ENCODE results near the gene NEK5. TPM values are rescaled to one million over a fixed set of nuclear protein-coding genes. Genes with fewer than 3 reads are reported as not detected.

NEK5 gene
- polyA plus RNA-seq, 2 donors, result 0.02 to 0.08 TPM

- no peak overlapping the region for H3K4me3 ChIP-seq (ENCODE audit: low read depth in 1 of 2, low read length in 2 of 2)
- no peaks in the 10 kb centered on the region for H3K9me3 ChIP-seq (ENCODE audit: control insufficient read depth in 2 of 2, insufficient read depth in 1 of 2, low read depth in 1 of 2, low read length in 1 of 2)
Measured at GRCh38 chr13:51997641-51998330, 131.1 kb downstream of the NEK5 start.

GRCh38 chr13:51997186-51997585, 131.7 kb downstream of the NEK5 start:
- Histone ChIP-seq H3K36me3 (ENCODE audit: control insufficient read depth in 2 of 2, insufficient read depth in 2 of 2, low read length in 1 of 2) (no peaks in the 10 kb centered on the region), H3K4me1 (ENCODE audit: control insufficient read depth in 2 of 2, insufficient read depth in 2 of 2, low read length in 1 of 2) (peaks cover 6 to 10% of the 10 kb centered on the region in 2 donors), H3K9me3 (ENCODE audit: control insufficient read depth in 2 of 2, insufficient read depth in 1 of 2, low read depth in 1 of 2, low read length in 1 of 2) (no peaks in the 10 kb centered on the region), H3K27ac (ENCODE audit: low read depth in 2 of 2, low read length in 1 of 2) (no peak overlapping the region), H3K4me3 (ENCODE audit: low read depth in 1 of 2, low read length in 2 of 2) (no peak overlapping the region), H3K27me3 (ENCODE audit: control insufficient read depth in 1 of 2, insufficient read depth in 2 of 2, low read length in 2 of 2) (no peaks in the 10 kb centered on the region)
- WGBS, 2 donors, result 92 to 95% methylated on average over 2 of the region's 2 CpGs

More at GRCh38 chr13:51997641-51998330, 131.1 kb downstream of the NEK5 start:
- no peaks in the 10 kb centered on the region for H3K27me3 ChIP-seq (ENCODE audit: control insufficient read depth in 1 of 2, insufficient read depth in 2 of 2, low read length in 2 of 2)
- H3K4me1 ChIP-seq (ENCODE audit: control insufficient read depth in 2 of 2, insufficient read depth in 2 of 2, low read length in 1 of 2), result peaks cover 6 to 10% of the 10 kb centered on the region in 2 donors
- H3K36me3 ChIP-seq (ENCODE audit: control insufficient read depth in 2 of 2, insufficient read depth in 2 of 2, low read length in 1 of 2), result no peaks in the 10 kb centered on the region
- H3K27ac ChIP-seq (ENCODE audit: low read depth in 2 of 2, low read length in 1 of 2), result no peak overlapping the region
- 60 to 77% methylated on average over 8 of the region's 8 CpGs for WGBS, 2 donors

GRCh38 chr13:51996641-51997040, 132.2 kb downstream of the NEK5 start:
- WGBS, 2 donors, result 88 to 91% methylated on average over 4 of the region's 4 CpGs
- H3K27ac ChIP-seq (ENCODE audit: low read depth in 2 of 2, low read length in 1 of 2), result no peak overlapping the region

GRCh38 chr13:51995677-51996551, 133.0 kb downstream of the NEK5 start:
- Histone ChIP-seq H3K4me1 (ENCODE audit: control insufficient read depth in 2 of 2, insufficient read depth in 2 of 2, low read length in 1 of 2) (peaks cover 6 to 10% of the 10 kb centered on the region in 2 donors), H3K36me3 (ENCODE audit: control insufficient read depth in 2 of 2, insufficient read depth in 2 of 2, low read length in 1 of 2) (no peaks in the 10 kb centered on the region), H3K27me3 (ENCODE audit: control insufficient read depth in 1 of 2, insufficient read depth in 2 of 2, low read length in 2 of 2) (no peaks in the 10 kb centered on the region), H3K9me3 (ENCODE audit: control insufficient read depth in 2 of 2, insufficient read depth in 1 of 2, low read depth in 1 of 2, low read length in 1 of 2) (no peaks in the 10 kb centered on the region), H3K4me3 (ENCODE audit: low read depth in 1 of 2, low read length in 2 of 2) (no peak overlapping the region), H3K27ac (ENCODE audit: low read depth in 2 of 2, low read length in 1 of 2) (peak overlapping the region in 1 of 2 donors; percentile 24)
- WGBS, 2 donors, result 28 to 29% methylated on average over 9 of the region's 9 CpGs

More at GRCh38 chr13:51996641-51997040, 132.2 kb downstream of the NEK5 start:
- Histone ChIP-seq H3K9me3 (ENCODE audit: control insufficient read depth in 2 of 2, insufficient read depth in 1 of 2, low read depth in 1 of 2, low read length in 1 of 2) (no peaks in the 10 kb centered on the region), H3K27me3 (ENCODE audit: control insufficient read depth in 1 of 2, insufficient read depth in 2 of 2, low read length in 2 of 2) (no peaks in the 10 kb centered on the region), H3K36me3 (ENCODE audit: control insufficient read depth in 2 of 2, insufficient read depth in 2 of 2, low read length in 1 of 2) (no peaks in the 10 kb centered on the region), H3K4me1 (ENCODE audit: control insufficient read depth in 2 of 2, insufficient read depth in 2 of 2, low read length in 1 of 2) (peaks cover 6 to 10% of the 10 kb centered on the region in 2 donors), H3K4me3 (ENCODE audit: low read depth in 1 of 2, low read length in 2 of 2) (no peak overlapping the region)

GRCh38 chr13:51993713-51994112, 135.2 kb downstream of the NEK5 start:
- H3K27me3 ChIP-seq (ENCODE audit: control insufficient read depth in 1 of 2, insufficient read depth in 2 of 2, low read length in 2 of 2), result no peaks in the 10 kb centered on the region
- H3K4me3 ChIP-seq (ENCODE audit: low read depth in 1 of 2, low read length in 2 of 2), result no peak overlapping the region
- H3K36me3 ChIP-seq (ENCODE audit: control insufficient read depth in 2 of 2, insufficient read depth in 2 of 2, low read length in 1 of 2), result no peaks in the 10 kb centered on the region
- H3K27ac ChIP-seq (ENCODE audit: low read depth in 2 of 2, low read length in 1 of 2), result no peak overlapping the region
- no peaks in the 10 kb centered on the region for H3K9me3 ChIP-seq (ENCODE audit: control insufficient read depth in 2 of 2, insufficient read depth in 1 of 2, low read depth in 1 of 2, low read length in 1 of 2)
- 79 to 88% methylated on average over 2 of the region's 2 CpGs for WGBS, 2 donors
- peaks cover 6 to 7% of the 10 kb centered on the region in 2 donors for H3K4me1 ChIP-seq (ENCODE audit: control insufficient read depth in 2 of 2, insufficient read depth in 2 of 2, low read length in 1 of 2)

GRCh38 chr13:51988988-51989618, 139.8 kb downstream of the NEK5 start:
- Histone ChIP-seq H3K4me3 (ENCODE audit: low read depth in 1 of 2, low read length in 2 of 2) (no peak overlapping the region), H3K27me3 (ENCODE audit: control insufficient read depth in 1 of 2, insufficient read depth in 2 of 2, low read length in 2 of 2) (no peaks in the 10 kb centered on the region), H3K9me3 (ENCODE audit: control insufficient read depth in 2 of 2, insufficient read depth in 1 of 2, low read depth in 1 of 2, low read length in 1 of 2) (no peaks in the 10 kb centered on the region), H3K27ac (ENCODE audit: low read depth in 2 of 2, low read length in 1 of 2) (no peak overlapping the region), H3K4me1 (ENCODE audit: control insufficient read depth in 2 of 2, insufficient read depth in 2 of 2, low read length in 1 of 2) (no peaks in the 10 kb centered on the region), H3K36me3 (ENCODE audit: control insufficient read depth in 2 of 2, insufficient read depth in 2 of 2, low read length in 1 of 2) (no peaks in the 10 kb centered on the region)
- 84 to 85% methylated on average over 3 of the region's 3 CpGs for WGBS, 2 donors

Other genes with a start within 250 kb of the NEK5 start
- gene ATP7B, start 117.6 kb downstream of the NEK5 start, polyA plus RNA-seq, result under 1 TPM; 0.55 to 0.59 TPM
- gene ALG11, start 116.7 kb downstream of the NEK5 start, polyA plus RNA-seq, result 1 to 10 TPM; 2.3 to 2.9 TPM
- 1 to 10 TPM; 1.7 to 3.1 TPM for gene UTP14C, start 104.4 kb downstream of the NEK5 start, polyA plus RNA-seq
- 1 to 10 TPM; 4.6 to 8.7 TPM for gene NEK3, start 30.5 kb upstream of the NEK5 start, polyA plus RNA-seq

Measured in esophagus (tissue), 2 donors.